Liver (tissue), 3 donors: ENCODE results near the gene RPS6KA1.

ENCODE experiments used
- EGR1 ChIP-seq, 2 donors: IDR thresholded peaks; 2 replicates each; pipeline ENCODE4 v1.6.1; 2016 to 2018; ENCODE audit warnings: antibody characterized with exemption in 2 of 2, low read depth in 2 of 2
- HNF4A ChIP-seq, 2 donors: conservative IDR thresholded peaks; 2 replicates each; pipeline ENCODE4 v1.6.1; 2016; ENCODE audit warnings: antibody characterized with exemption in 2 of 2, mild to moderate bottlenecking in 2 of 2
- RAD21 ChIP-seq, 2 donors: IDR thresholded peaks; 2 replicates each; pipeline ENCODE4 v1.6.1; 2016; ENCODE audit warnings: antibody characterized with exemption in 2 of 2, mild to moderate bottlenecking in 2 of 2
- SP1 ChIP-seq: IDR thresholded peaks from 2 replicates; pipeline ENCODE4 v1.6.1; 2018; ENCODE audit warnings: antibody characterized with exemption, mild to moderate bottlenecking
- TAF1 ChIP-seq: conservative IDR thresholded peaks from 2 replicates; pipeline ENCODE4 v1.6.1; 2016; ENCODE audit warnings: antibody characterized with exemption, mild to moderate bottlenecking
- YY1 ChIP-seq: IDR thresholded peaks from 2 replicates; pipeline ENCODE4 v1.6.1; 2016; ENCODE audit warnings: antibody characterized with exemption, mild to moderate bottlenecking
- TF ChIP-seq, protein P1 (sequence below): fragments of 150-350 bp; IDR thresholded peaks from 2 replicates; pipeline ENCODE4 v1.5.1; 2017; ENCODE audit warnings: improper control_type of control experiment, low read depth, low read length; ENCODE audit not compliant: missing input control
- TF ChIP-seq, protein P2 (sequence below): IDR thresholded peaks from 2 replicates; pipeline ENCODE4 v1.6.1; 2016; ENCODE audit warnings: antibody characterized with exemption
- TF ChIP-seq, protein P3 (sequence below): IDR thresholded peaks from 2 replicates; pipeline ENCODE4 v1.6.1; 2016; ENCODE audit warnings: antibody characterized with exemption, mild to moderate bottlenecking
- donor health status: healthy.
- donor health status: healthy.

DNA sequence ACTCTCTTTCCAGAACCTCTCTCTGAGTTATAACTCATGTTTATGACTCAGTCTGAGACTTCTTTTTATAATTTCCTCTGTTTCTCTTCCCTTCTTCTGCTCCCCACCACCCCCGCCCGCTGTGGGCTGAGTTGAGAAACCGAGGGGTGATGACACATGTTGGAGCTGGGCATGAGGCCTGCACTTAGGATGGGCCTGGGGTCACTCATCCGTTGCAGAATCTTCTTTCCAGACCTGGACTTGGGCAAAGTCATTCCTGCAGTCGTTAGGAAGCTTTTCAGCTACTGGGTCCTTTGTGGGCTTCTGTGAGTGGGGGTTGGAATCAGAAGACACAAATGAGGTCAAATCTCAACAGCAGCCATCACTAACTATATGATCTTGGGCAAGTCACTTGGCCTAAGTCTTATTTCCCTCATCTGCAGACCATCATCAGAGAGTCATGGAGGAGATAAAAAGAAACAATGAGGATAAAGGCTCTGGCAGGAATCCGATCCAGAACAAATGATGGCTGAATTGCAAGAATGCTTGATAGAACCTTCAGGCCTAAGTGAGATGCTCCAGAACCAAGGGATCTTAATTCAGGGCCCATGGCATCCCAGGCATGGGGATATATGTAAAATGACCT is 53.4 kb downstream of the RPS6KA1 start:
- TF ChIP-seq, protein P1, sequence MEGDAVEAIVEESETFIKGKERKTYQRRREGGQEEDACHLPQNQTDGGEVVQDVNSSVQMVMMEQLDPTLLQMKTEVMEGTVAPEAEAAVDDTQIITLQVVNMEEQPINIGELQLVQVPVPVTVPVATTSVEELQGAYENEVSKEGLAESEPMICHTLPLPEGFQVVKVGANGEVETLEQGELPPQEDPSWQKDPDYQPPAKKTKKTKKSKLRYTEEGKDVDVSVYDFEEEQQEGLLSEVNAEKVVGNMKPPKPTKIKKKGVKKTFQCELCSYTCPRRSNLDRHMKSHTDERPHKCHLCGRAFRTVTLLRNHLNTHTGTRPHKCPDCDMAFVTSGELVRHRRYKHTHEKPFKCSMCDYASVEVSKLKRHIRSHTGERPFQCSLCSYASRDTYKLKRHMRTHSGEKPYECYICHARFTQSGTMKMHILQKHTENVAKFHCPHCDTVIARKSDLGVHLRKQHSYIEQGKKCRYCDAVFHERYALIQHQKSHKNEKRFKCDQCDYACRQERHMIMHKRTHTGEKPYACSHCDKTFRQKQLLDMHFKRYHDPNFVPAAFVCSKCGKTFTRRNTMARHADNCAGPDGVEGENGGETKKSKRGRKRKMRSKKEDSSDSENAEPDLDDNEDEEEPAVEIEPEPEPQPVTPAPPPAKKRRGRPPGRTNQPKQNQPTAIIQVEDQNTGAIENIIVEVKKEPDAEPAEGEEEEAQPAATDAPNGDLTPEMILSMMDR = no peak
- TF ChIP-seq YY1 (no peak), EGR1 (IDR thresholded peaks at IDR 0.05; ENCODE audit: low read depth in 2 of 2) (no peak), HNF4A (conservative IDR thresholded peaks at IDR 0.05) (no peak), TAF1 (no peak), RAD21 (IDR thresholded peaks at IDR 0.05) (no peak), SP1 (no peak)
- TF ChIP-seq, protein P2, sequence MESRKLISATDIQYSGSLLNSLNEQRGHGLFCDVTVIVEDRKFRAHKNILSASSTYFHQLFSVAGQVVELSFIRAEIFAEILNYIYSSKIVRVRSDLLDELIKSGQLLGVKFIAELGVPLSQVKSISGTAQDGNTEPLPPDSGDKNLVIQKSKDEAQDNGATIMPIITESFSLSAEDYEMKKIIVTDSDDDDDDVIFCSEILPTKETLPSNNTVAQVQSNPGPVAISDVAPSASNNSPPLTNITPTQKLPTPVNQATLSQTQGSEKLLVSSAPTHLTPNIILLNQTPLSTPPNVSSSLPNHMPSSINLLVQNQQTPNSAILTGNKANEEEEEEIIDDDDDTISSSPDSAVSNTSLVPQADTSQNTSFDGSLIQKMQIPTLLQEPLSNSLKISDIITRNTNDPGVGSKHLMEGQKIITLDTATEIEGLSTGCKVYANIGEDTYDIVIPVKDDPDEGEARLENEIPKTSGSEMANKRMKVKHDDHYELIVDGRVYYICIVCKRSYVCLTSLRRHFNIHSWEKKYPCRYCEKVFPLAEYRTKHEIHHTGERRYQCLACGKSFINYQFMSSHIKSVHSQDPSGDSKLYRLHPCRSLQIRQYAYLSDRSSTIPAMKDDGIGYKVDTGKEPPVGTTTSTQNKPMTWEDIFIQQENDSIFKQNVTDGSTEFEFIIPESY = no peak
- TF ChIP-seq, protein P3, sequence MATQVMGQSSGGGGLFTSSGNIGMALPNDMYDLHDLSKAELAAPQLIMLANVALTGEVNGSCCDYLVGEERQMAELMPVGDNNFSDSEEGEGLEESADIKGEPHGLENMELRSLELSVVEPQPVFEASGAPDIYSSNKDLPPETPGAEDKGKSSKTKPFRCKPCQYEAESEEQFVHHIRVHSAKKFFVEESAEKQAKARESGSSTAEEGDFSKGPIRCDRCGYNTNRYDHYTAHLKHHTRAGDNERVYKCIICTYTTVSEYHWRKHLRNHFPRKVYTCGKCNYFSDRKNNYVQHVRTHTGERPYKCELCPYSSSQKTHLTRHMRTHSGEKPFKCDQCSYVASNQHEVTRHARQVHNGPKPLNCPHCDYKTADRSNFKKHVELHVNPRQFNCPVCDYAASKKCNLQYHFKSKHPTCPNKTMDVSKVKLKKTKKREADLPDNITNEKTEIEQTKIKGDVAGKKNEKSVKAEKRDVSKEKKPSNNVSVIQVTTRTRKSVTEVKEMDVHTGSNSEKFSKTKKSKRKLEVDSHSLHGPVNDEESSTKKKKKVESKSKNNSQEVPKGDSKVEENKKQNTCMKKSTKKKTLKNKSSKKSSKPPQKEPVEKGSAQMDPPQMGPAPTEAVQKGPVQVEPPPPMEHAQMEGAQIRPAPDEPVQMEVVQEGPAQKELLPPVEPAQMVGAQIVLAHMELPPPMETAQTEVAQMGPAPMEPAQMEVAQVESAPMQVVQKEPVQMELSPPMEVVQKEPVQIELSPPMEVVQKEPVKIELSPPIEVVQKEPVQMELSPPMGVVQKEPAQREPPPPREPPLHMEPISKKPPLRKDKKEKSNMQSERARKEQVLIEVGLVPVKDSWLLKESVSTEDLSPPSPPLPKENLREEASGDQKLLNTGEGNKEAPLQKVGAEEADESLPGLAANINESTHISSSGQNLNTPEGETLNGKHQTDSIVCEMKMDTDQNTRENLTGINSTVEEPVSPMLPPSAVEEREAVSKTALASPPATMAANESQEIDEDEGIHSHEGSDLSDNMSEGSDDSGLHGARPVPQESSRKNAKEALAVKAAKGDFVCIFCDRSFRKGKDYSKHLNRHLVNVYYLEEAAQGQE = no peak
